ENCODE data around the gene DLG2.
"Not testable (repeated sequence)": the region's sequence is repeated elsewhere in the genome, so short reads cannot be mapped to it uniquely, and the experiment has no call there.

The DLG2 gene

GRCh38 chr11:83629775-83630174 is 1997.4 kb downstream of the DLG2 start:
- no peak for DNase-seq (ENCODE audit: low read depth)

GRCh38 chr11:83628622-83629355 is 1998.4 kb downstream of the DLG2 start:
- DNase-seq (ENCODE audit: low read depth): no peak

GRCh38 chr11:83625336-83625735 is 2001.8 kb downstream of the DLG2 start:
- no peak for DNase-seq (ENCODE audit: low read depth)

- no peak for DNase-seq (ENCODE audit: low read depth)
These were observed 2009.5 kb downstream of the DLG2 start for GRCh38 chr11:83617671-83618070.

GRCh38 chr11:83613767-83614121 is 2013.4 kb downstream of the DLG2 start:
- no peak for DNase-seq (ENCODE audit: low read depth)

- DNase-seq (ENCODE audit: low read depth): no peak
These were observed 2014.0 kb downstream of the DLG2 start for GRCh38 chr11:83612891-83613766.

GRCh38 chr11:83611600-83611999 is 2015.5 kb downstream of the DLG2 start:
- DNase-seq (ENCODE audit: low read depth): no peak

GRCh38 chr11:83611031-83611430 is 2016.1 kb downstream of the DLG2 start:
- DNase-seq (ENCODE audit: low read depth): no peak

GRCh38 chr11:83609191-83609590 is 2018.0 kb downstream of the DLG2 start:
- no peak for DNase-seq (ENCODE audit: low read depth)

GRCh38 chr11:83608571-83608970 is 2018.6 kb downstream of the DLG2 start:
- DNase-seq (ENCODE audit: low read depth): no peak

GRCh38 chr11:83601914-83602527 is 2025.1 kb downstream of the DLG2 start:
- no peak for DNase-seq (ENCODE audit: low read depth)

- DNase-seq (ENCODE audit: low read depth): no peak
These were observed 2025.8 kb downstream of the DLG2 start for GRCh38 chr11:83601201-83601913.

GRCh38 chr11:83600661-83601060 is 2026.5 kb downstream of the DLG2 start:
- no peak for DNase-seq (ENCODE audit: low read depth)

GRCh38 chr11:83599066-83599465 is 2028.1 kb downstream of the DLG2 start:
- DNase-seq (ENCODE audit: low read depth): no peak

GRCh38 chr11:83587797-83588196 is 2039.3 kb downstream of the DLG2 start:
- not testable (repeated sequence) for DNase-seq (ENCODE audit: low read depth)

- peak; percentile 54 for DNase-seq (ENCODE audit: low read depth)
These were observed 2043.3 kb downstream of the DLG2 start for GRCh38 chr11:83583757-83584366.

GRCh38 chr11:83574519-83574918 is 2052.6 kb downstream of the DLG2 start:
- DNase-seq (ENCODE audit: low read depth): peak; percentile 31

GRCh38 chr11:83572581-83573496 is 2054.3 kb downstream of the DLG2 start:
- DNase-seq (ENCODE audit: low read depth): peak; percentile 48

- peak; percentile 70 for DNase-seq (ENCODE audit: low read depth)
These were observed 2055.8 kb downstream of the DLG2 start for GRCh38 chr11:83571302-83571701.

GRCh38 chr11:83569134-83569805 is 2057.9 kb downstream of the DLG2 start:
- no peak for DNase-seq (ENCODE audit: low read depth)
